Gastrocnemius medialis (tissue), 4 donors: ENCODE data around the gene CYP39A1.

ENCODE experiments used
- POLR2A ChIP-seq, 2 donors: fragments of 450-650 bp; IDR thresholded peaks; one replicate each; pipeline ENCODE4 v1.6.1; 2017; ENCODE audit warnings: antibody characterized with exemption in 2 of 2, mild to moderate bottlenecking in 2 of 2, moderate library complexity in 2 of 2
- TF ChIP-seq, protein P1 (sequence below), 5 experiments: fragments of 450-650 bp in 3 of 5; fragments of 200-600 bp in 2 of 5; sonication (generic) in 2 of 5; IDR thresholded peaks in 4 of 5; conservative IDR thresholded peaks in 1 of 5; 1 replicate in 4 of 5; 2 replicates in 1 of 5; pipeline ENCODE4 v1.5.1; 2016 to 2019; ENCODE audit warnings: antibody characterized with exemption in 5 of 5, mild to moderate bottlenecking in 3 of 5, moderate library complexity in 3 of 5

DNA sequence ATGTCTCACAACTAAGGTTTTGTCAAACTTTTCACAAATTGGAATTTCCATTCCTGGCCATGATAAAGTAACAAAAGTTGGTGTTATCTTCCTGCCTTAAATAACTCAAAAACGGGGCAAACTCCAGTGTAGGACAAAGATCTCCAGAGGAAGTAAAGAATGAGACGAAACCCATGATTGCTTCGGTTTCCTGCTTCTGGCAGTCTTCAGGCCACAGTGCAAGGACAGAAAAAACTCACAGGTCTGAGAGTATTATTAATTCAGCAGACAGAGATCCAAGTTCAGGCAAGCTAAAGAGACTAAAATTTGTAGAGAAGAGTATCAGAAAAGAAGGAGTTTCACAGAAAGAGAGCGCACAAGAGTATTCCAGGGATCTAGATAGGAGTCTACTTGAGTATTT is 96.6 kb downstream of the CYP39A1 start:
- TF ChIP-seq, protein P1, sequence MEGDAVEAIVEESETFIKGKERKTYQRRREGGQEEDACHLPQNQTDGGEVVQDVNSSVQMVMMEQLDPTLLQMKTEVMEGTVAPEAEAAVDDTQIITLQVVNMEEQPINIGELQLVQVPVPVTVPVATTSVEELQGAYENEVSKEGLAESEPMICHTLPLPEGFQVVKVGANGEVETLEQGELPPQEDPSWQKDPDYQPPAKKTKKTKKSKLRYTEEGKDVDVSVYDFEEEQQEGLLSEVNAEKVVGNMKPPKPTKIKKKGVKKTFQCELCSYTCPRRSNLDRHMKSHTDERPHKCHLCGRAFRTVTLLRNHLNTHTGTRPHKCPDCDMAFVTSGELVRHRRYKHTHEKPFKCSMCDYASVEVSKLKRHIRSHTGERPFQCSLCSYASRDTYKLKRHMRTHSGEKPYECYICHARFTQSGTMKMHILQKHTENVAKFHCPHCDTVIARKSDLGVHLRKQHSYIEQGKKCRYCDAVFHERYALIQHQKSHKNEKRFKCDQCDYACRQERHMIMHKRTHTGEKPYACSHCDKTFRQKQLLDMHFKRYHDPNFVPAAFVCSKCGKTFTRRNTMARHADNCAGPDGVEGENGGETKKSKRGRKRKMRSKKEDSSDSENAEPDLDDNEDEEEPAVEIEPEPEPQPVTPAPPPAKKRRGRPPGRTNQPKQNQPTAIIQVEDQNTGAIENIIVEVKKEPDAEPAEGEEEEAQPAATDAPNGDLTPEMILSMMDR (IDR thresholded peaks at IDR 0.05 in 4 of 5, conservative IDR thresholded peaks at IDR 0.05 in 1 of 5) = no peak
- no peak for TF ChIP-seq POLR2A (IDR thresholded peaks at IDR 0.05)
